HepG2 (cell line): Measurements from ENCODE around the gene TSPAN31. TPM values are rescaled to one million over a fixed set of nuclear protein-coding genes. Genes with fewer than 3 reads are reported as not detected.

Source experiments
- ARNT2 ChIP-seq: sonication (generic); formaldehyde crosslinking; IDR thresholded peaks from 2 replicates; pipeline ENCODE4 v1.8.0; 2022; ENCODE audit warnings: mild to moderate bottlenecking, low read depth, missing genetic modification reagents, moderate library complexity
- CBFB ChIP-seq: sonication (generic); formaldehyde crosslinking; IDR thresholded peaks from 2 replicates; pipeline ENCODE4 v1.4.0; 2020; ENCODE audit warnings: missing genetic modification reagents
- GABPA ChIP-seq, 2 experiments: IDR thresholded peaks; 2 replicates each; pipeline ENCODE4 v1.6.1; 2011 to 2016; ENCODE audit warnings: low read depth in 2 of 2, low read length in 1 of 2, missing biosample characterization in 1 of 2, missing genetic modification characterization in 1 of 2
- KMT2B ChIP-seq: IDR thresholded peaks from 2 replicates; pipeline ENCODE4 v1.6.1; 2016; ENCODE audit warnings: missing genetic modification reagents, missing compliant biosample characterization
- MLLT10 ChIP-seq: sonication (generic); formaldehyde crosslinking; IDR thresholded peaks from 2 replicates; pipeline ENCODE4 v1.4.0; 2020; ENCODE audit warnings: missing genetic modification reagents
- SIX4 ChIP-seq: sonication (generic); formaldehyde crosslinking; IDR thresholded peaks from 2 replicates; pipeline ENCODE4 v1.4.0; 2020; ENCODE audit warnings: missing genetic modification reagents
- ZNF652 ChIP-seq: IDR thresholded peaks from 2 replicates; pipeline ENCODE4 v1.6.1; 2016; ENCODE audit warnings: low read depth, borderline replicate concordance
- polyA plus RNA-seq, 8 experiments: library from polyadenylated mRNA; depleted of rRNA in 3 of 8; stranded (reverse) in 7 of 8; unstranded in 1 of 8; fragments of >200 nt; fragmentation: Illumina TruSeq in 4 of 8; extraction: Trizol in 4 of 8; gene quantifications; 2 replicates each; pipeline versions ENCODE4 v1.2.1 to v1.2.3, GENCODE V29; 2011 to 2016; ENCODE audit warnings: low read depth in 4 of 8, missing spikeins in 1 of 8, mixed read lengths in 1 of 8; ENCODE audit not compliant: insufficient read depth in 1 of 8
- total RNA-seq, 5 experiments: library from RNA; depleted of rRNA; stranded (reverse); fragments of >200 nt; fragmentation: Illumina TruSeq; extraction: Trizol; gene quantifications; 2 replicates each; pipeline ENCODE4 v1.2.3, GENCODE V29; 2016; ENCODE audit warnings: low read depth in 1 of 5
- TF ChIP-seq, protein P1 (sequence below): sonication (generic); formaldehyde crosslinking; IDR thresholded peaks from one replicate; pipeline ENCODE4 v1.5.1; 2020; ENCODE audit warnings: mild to moderate bottlenecking, missing genetic modification reagents; ENCODE audit errors: not compliant biosample characterization
- TF ChIP-seq, protein P2 (sequence below): sonication (generic); formaldehyde crosslinking; conservative IDR thresholded peaks from 2 replicates; pipeline ENCODE4 v1.8.1; 2023; ENCODE audit warnings: missing genetic modification reagents
- TF ChIP-seq, protein P3 (sequence below): IDR thresholded peaks from 2 replicates; pipeline ENCODE4 v1.6.1; 2016
- TF ChIP-seq, protein P4 (sequence below): sonication (generic); formaldehyde crosslinking; IDR thresholded peaks from 2 replicates; pipeline ENCODE4 v1.5.0; 2020; ENCODE audit warnings: mild to moderate bottlenecking, low read depth, missing genetic modification reagents, borderline replicate concordance
- TF ChIP-seq, protein P5 (sequence below): sonication (generic); formaldehyde crosslinking; IDR thresholded peaks from 2 replicates; pipeline ENCODE4 v1.8.1; 2023; ENCODE audit warnings: missing genetic modification reagents, inconsistent platforms, borderline replicate concordance
- TF ChIP-seq, protein P6 (sequence below): sonication (generic); formaldehyde crosslinking; IDR thresholded peaks from 2 replicates; pipeline ENCODE4 v1.9.0; 2021; ENCODE audit warnings: missing genetic modification reagents, borderline replicate concordance

Gene TSPAN31
- total and polyA plus RNA-seq, 2 of the 13 experiments (the other 11 are each of a cell fraction or from before 2014, with no cell fraction given): 10.4 to 24.6 TPM

DNA sequence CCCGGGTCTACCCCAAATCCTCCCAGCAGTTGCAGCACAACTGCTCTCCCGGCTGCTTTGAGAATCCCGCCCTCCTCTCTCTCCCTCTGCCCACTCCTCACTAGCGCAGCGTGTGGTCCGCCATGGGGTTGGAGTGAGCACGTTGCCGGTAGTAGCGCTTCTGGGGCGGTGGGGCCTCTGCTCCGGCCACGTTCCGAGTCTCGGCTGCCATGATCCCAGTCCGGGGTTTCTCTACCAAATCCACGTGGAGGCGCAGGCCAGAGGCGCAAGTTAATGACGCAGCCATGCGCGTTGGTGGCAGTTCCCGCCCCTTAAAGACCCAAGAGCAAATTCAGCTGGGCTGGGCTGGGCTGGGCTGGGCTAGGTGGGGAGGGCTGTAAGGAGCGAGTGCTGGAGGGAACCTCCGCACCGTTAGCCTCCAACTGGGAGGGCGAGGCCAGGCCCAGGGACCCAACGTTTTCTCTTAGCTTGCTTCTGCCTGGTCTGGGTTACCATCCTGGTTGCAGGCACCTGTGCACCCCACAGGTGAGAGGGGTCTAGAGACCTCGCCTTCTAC is 27.1 kb downstream of the TSPAN31 start, which contains the start of gene METTL1 (continued):
- TF ChIP-seq, protein P1, sequence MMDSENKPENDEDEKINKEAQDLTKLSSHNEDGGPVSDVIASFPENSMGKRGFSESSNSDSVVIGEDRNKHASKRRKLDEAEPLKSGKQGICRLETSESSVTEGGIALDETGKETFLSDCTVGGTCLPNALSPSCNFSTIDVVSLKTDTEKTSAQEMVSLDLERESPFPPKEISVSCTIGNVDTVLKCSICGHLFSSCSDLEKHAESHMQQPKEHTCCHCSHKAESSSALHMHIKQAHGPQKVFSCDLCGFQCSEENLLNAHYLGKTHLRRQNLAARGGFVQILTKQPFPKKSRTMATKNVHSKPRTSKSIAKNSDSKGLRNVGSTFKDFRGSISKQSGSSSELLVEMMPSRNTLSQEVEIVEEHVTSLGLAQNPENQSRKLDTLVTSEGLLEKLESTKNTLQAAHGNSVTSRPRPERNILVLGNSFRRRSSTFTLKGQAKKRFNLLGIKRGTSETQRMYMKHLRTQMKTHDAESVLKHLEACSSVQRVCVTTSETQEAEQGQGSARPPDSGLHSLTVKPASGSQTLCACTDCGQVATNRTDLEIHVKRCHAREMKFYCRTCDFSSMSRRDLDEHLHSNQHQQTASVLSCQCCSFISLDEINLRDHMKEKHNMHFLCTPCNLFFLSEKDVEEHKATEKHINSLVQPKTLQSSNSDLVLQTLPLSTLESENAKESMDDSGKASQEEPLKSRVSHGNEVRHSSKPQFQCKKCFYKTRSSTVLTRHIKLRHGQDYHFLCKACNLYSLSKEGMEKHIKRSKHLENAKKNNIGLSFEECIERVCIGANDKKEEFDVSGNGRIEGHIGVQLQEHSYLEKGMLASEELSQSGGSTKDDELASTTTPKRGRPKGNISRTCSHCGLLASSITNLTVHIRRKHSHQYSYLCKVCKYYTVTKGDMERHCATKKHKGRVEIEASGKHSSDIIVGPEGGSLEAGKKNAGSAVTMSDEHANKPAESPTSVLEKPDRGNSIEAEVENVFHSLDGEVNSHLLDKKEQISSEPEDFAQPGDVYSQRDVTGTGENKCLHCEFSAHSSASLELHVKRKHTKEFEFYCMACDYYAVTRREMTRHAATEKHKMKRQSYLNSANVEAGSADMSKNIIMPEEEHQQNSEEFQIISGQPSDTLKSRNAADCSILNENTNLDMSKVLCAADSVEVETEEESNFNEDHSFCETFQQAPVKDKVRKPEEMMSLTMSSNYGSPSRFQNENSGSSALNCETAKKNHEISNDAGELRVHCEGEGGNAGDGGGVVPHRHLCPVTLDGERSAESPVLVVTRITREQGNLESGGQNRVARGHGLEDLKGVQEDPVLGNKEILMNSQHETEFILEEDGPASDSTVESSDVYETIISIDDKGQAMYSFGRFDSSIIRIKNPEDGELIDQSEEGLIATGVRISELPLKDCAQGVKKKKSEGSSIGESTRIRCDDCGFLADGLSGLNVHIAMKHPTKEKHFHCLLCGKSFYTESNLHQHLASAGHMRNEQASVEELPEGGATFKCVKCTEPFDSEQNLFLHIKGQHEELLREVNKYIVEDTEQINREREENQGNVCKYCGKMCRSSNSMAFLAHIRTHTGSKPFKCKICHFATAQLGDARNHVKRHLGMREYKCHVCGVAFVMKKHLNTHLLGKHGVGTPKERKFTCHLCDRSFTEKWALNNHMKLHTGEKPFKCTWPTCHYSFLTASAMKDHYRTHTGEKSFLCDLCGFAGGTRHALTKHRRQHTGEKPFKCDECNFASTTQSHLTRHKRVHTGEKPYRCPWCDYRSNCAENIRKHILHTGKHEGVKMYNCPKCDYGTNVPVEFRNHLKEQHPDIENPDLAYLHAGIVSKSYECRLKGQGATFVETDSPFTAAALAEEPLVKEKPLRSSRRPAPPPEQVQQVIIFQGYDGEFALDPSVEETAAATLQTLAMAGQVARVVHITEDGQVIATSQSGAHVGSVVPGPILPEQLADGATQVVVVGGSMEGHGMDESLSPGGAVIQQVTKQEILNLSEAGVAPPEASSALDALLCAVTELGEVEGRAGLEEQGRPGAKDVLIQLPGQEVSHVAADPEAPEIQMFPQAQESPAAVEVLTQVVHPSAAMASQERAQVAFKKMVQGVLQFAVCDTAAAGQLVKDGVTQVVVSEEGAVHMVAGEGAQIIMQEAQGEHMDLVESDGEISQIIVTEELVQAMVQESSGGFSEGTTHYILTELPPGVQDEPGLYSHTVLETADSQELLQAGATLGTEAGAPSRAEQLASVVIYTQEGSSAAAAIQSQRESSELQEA (CRISPR knock-in tag): peak; percentile 79
- TF ChIP-seq, protein P2, sequence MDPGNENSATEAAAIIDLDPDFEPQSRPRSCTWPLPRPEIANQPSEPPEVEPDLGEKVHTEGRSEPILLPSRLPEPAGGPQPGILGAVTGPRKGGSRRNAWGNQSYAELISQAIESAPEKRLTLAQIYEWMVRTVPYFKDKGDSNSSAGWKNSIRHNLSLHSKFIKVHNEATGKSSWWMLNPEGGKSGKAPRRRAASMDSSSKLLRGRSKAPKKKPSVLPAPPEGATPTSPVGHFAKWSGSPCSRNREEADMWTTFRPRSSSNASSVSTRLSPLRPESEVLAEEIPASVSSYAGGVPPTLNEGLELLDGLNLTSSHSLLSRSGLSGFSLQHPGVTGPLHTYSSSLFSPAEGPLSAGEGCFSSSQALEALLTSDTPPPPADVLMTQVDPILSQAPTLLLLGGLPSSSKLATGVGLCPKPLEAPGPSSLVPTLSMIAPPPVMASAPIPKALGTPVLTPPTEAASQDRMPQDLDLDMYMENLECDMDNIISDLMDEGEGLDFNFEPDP (CRISPR knock-in tag): peak; percentile 98; the same call in 1 of the 2 replicates
- TF ChIP-seq, protein P3, sequence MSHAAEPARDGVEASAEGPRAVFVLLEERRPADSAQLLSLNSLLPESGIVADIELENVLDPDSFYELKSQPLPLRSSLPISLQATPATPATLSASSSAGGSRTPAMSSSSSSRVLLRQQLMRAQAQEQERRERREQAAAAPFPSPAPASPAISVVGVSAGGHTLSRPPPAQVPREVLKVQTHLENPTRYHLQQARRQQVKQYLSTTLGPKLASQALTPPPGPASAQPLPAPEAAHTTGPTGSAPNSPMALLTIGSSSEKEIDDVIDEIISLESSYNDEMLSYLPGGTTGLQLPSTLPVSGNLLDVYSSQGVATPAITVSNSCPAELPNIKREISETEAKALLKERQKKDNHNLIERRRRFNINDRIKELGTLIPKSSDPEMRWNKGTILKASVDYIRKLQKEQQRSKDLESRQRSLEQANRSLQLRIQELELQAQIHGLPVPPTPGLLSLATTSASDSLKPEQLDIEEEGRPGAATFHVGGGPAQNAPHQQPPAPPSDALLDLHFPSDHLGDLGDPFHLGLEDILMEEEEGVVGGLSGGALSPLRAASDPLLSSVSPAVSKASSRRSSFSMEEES (CRISPR knock-in tag): peak; percentile 63
- TF ChIP-seq SIX4 (CRISPR knock-in tag) (peak; percentile 69; the same call in 1 of the 2 replicates), CBFB (peak; percentile 66), KMT2B (CRISPR knock-in tag) (peak; percentile 86), GABPA (IDR thresholded peaks at IDR 0.05; ENCODE audit: low read depth, low read length) (no peak), GABPA (CRISPR knock-in tag; IDR thresholded peaks at IDR 0.05; ENCODE audit: low read depth) (peak; percentile 67), ZNF652 (CRISPR knock-in tag) (no peak), MLLT10 (CRISPR knock-in tag) (no peak), ARNT2 (peak; percentile 89)
- TF ChIP-seq, protein P4, sequence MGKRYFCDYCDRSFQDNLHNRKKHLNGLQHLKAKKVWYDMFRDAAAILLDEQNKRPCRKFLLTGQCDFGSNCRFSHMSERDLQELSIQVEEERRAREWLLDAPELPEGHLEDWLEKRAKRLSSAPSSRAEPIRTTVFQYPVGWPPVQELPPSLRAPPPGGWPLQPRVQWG (CRISPR knock-in tag): no peak
- TF ChIP-seq, protein P5, sequence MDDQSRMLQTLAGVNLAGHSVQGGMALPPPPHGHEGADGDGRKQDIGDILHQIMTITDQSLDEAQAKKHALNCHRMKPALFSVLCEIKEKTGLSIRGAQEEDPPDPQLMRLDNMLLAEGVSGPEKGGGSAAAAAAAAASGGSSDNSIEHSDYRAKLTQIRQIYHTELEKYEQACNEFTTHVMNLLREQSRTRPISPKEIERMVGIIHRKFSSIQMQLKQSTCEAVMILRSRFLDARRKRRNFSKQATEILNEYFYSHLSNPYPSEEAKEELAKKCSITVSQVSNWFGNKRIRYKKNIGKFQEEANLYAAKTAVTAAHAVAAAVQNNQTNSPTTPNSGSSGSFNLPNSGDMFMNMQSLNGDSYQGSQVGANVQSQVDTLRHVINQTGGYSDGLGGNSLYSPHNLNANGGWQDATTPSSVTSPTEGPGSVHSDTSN (CRISPR knock-in tag): no peak
- TF ChIP-seq, protein P6, sequence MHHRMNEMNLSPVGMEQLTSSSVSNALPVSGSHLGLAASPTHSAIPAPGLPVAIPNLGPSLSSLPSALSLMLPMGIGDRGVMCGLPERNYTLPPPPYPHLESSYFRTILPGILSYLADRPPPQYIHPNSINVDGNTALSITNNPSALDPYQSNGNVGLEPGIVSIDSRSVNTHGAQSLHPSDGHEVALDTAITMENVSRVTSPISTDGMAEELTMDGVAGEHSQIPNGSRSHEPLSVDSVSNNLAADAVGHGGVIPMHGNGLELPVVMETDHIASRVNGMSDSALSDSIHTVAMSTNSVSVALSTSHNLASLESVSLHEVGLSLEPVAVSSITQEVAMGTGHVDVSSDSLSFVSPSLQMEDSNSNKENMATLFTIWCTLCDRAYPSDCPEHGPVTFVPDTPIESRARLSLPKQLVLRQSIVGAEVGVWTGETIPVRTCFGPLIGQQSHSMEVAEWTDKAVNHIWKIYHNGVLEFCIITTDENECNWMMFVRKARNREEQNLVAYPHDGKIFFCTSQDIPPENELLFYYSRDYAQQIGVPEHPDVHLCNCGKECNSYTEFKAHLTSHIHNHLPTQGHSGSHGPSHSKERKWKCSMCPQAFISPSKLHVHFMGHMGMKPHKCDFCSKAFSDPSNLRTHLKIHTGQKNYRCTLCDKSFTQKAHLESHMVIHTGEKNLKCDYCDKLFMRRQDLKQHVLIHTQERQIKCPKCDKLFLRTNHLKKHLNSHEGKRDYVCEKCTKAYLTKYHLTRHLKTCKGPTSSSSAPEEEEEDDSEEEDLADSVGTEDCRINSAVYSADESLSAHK (CRISPR knock-in tag): peak; percentile 44; the same call in 1 of the 2 replicates
